IPS-15b (cell line): ENCODE data around the gene NFKBIA.
"Not testable (repeated sequence)": the region's sequence is repeated elsewhere in the genome, so short reads cannot be mapped to it uniquely, and the experiment has no call there.

ENCODE experiments used
- H3K27me3 ChIP-seq: one replicate; pipeline ENCODE4 v1.6.1; 2013; ENCODE audit warnings: low read length; ENCODE audit not compliant: control insufficient read depth, insufficient read depth
- H3K36me3 ChIP-seq: one replicate; pipeline ENCODE4 v1.6.1; 2013; ENCODE audit warnings: low read length; ENCODE audit not compliant: control insufficient read depth, insufficient read depth
- H3K4me1 ChIP-seq: one replicate; pipeline ENCODE4 v1.6.1; 2013; ENCODE audit warnings: mild to moderate bottlenecking, low read length; ENCODE audit not compliant: control insufficient read depth, insufficient read depth
- H3K4me3 ChIP-seq: one replicate; pipeline ENCODE4 v1.5.1; 2013; ENCODE audit warnings: low read depth, low read length
- H3K9ac ChIP-seq: one replicate; pipeline ENCODE4 v1.6.1; 2013; ENCODE audit warnings: low read depth, mild to moderate bottlenecking, low read length
- H3K9me3 ChIP-seq: one replicate; pipeline ENCODE4 v1.6.1; 2013; ENCODE audit warnings: mild to moderate bottlenecking, low read length; ENCODE audit not compliant: control insufficient read depth, insufficient read depth

NFKBIA gene

GRCh38 chr14:35359655-35360054 lies 44.9 kb downstream of the NFKBIA start:
- not testable (repeated sequence) for H3K9ac ChIP-seq, H3K36me3 ChIP-seq, H3K27me3 ChIP-seq, H3K4me3 ChIP-seq, H3K9me3 ChIP-seq, H3K4me1 ChIP-seq

DNA sequence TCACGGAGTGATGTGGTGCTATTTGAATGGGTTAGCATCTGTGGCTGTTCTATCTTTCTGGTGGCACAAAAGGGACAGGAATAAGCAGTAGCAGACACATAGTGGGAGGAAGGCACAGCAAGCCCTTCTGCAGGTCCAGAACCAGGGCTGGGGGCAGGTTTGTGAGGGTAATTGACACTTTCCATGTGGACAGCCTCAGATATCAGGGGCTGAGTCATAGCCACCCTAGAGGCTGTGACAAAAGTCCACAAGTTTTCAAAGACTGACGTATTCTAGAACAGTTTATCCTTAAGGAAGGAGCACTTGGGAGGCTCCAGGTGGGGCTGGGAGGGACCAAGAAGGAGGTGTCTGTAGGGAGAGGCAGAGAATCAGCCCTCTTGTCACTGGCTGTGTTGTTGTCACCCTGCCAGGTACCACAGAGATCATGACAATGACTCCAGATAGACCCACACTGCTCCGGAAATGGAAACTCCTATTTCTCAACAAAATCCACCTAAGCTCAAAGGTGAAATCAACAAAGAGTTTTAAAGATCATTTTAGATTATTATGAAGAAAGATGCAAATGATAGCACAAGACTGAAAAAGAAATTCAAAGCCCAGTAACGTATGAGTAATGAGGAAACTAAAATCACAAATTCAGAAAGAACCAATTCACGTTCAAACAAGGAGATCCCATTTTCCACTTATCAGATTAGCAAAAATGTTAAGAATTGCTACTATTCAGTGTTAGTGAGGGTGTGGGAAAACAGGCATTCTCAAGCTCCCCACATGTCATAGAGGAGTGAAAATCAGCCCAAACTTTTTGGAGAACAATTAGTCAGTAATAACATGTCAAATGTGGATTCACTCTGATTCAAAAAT lies 48.3 kb downstream of the NFKBIA start:
- no peaks in the 10 kb centered on the region for H3K9me3 ChIP-seq
- H3K27me3 ChIP-seq: no peaks in the 10 kb centered on the region
- H3K4me1 ChIP-seq: no peaks in the 10 kb centered on the region
- H3K9ac ChIP-seq: no peak overlapping the region
- no peak overlapping the region for H3K4me3 ChIP-seq
- H3K36me3 ChIP-seq: no peaks in the 10 kb centered on the region

DNA sequence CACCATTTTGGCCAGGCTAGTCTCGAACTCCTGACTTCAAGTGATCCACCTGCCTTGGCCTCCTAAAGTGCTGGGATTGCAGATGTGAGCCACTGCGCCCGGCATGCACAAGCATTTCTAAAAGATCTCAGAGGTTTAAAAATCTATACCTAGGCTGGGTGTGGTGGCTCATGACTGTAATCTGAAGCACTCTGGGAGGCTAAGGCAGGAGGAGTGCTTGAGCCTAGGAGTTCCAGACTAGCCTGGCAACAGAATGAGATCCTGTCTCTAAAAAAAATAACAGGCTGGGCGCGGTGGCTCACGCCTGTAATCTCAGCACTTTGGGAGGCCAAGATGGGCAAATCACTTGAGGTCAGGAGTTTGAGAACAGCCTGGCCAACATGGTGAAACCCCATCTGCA lies 49.3 kb downstream of the NFKBIA start:
- H3K4me1 ChIP-seq, H3K27me3 ChIP-seq, H3K9me3 ChIP-seq, H3K4me3 ChIP-seq, H3K9ac ChIP-seq, H3K36me3 ChIP-seq: not testable (repeated sequence)

DNA sequence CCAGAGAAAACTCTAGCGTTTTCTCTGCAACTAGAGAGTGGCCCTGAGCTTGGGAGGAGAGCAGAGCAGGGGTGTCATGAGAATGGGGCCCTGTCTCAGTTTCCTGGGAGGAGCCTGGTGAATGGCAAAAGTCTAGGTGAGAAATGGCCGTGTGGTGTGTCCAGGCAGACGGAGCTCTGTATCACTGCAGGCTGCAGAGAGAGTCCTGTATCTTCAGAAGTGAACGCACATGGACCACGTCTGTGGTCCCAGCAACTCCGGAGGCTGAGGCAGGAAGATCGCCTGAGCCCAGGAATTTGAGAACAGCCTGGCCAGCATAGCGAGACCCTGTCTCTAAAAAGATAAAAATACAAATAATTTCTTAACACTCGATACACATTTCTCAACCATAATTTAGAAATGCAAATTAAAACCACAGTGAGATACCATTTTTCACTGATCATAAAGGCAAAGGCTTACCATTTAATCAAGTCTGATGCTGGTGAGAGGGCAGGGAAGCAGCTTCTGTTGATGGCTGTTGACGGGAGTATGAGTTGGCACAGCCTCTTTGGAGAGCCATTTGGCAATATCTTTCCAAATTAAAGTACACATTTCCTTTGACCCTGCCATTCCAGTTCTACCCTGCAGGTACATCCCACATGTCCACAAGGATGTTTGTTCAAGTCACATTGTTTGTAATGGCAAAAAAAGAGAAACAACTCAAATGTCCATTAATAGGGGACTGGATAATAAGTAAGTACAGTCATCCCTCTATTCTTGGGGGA lies 51.0 kb downstream of the NFKBIA start:
- H3K36me3 ChIP-seq: no peaks in the 10 kb centered on the region
- H3K27me3 ChIP-seq: no peaks in the 10 kb centered on the region
- no peaks in the 10 kb centered on the region for H3K9me3 ChIP-seq
- H3K4me3 ChIP-seq: no peak overlapping the region
- H3K9ac ChIP-seq: no peak overlapping the region
- no peaks in the 10 kb centered on the region for H3K4me1 ChIP-seq

- Histone ChIP-seq H3K27me3 (no peaks in the 10 kb centered on the region), H3K9me3 (no peaks in the 10 kb centered on the region), H3K4me3 (no peak overlapping the region), H3K36me3 (no peaks in the 10 kb centered on the region), H3K4me1 (no peaks in the 10 kb centered on the region), H3K9ac (no peak overlapping the region)
Measured at GRCh38 chr14:35352274-35353233, 52.0 kb downstream of the NFKBIA start.

DNA sequence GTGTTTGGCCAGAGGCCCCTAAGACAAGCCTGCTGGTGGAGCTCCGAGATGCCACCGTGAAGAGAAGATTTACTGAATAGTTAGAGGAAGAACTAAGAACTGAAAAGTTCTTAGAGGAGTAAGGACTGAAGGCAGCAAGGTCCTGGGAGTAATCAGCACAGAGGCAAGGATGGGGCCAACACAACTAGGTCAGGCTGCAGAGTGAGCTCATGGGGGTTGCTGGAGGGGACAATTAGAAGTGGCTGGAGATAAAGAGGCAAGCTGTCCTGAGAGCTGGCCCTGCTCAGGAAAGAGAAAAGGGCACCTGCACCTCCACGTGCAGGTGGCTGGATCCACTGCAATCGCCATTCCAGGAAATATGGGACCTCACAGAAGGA lies 52.7 kb downstream of the NFKBIA start:
- Histone ChIP-seq H3K9ac (no peak overlapping the region), H3K4me3 (no peak overlapping the region), H3K36me3 (no peaks in the 10 kb centered on the region), H3K4me1 (no peaks in the 10 kb centered on the region), H3K9me3 (no peaks in the 10 kb centered on the region), H3K27me3 (no peaks in the 10 kb centered on the region)
